Spleen (tissue), 11 donors: Measurements from ENCODE around the gene CDAN1. TPM values are rescaled to one million over a fixed set of nuclear protein-coding genes. Genes with fewer than 3 reads are reported as not detected.

Source experiments
- DNase-seq: peaks from one replicate; pipeline ENCODE4 v3.0.0-alpha.2; 2020
- H3K27ac ChIP-seq, 8 donors: fragments of 200-600 bp; sonication (generic) in 7 of 8; 1 replicate in 4 of 8; 2 replicates in 4 of 8; pipeline versions ENCODE4 v1.5.0 to v1.8.0; 2016 to 2021; ENCODE audit warnings: inconsistent platforms in 4 of 8, mild to moderate bottlenecking in 4 of 8, moderate library complexity in 1 of 8
- H3K27me3 ChIP-seq, 7 donors: fragments of 200-600 bp; sonication (generic) in 6 of 7; replicated peaks in 1 of 7; 1 replicate in 4 of 7; 2 replicates in 3 of 7; pipeline versions ENCODE4 v1.5.0 to v1.8.0; 2016 to 2021; ENCODE audit warnings: inconsistent platforms in 3 of 7, mild to moderate bottlenecking in 1 of 7
- H3K36me3 ChIP-seq, 6 donors: fragments of 200-600 bp; sonication (generic) in 5 of 6; 1 replicate in 4 of 6; 2 replicates in 2 of 6; pipeline versions ENCODE4 v1.5.0 to v1.8.0; 2016 to 2021; ENCODE audit warnings: inconsistent platforms in 2 of 6
- H3K4me1 ChIP-seq, 6 donors: fragments of 200-600 bp; sonication (generic) in 5 of 6; 1 replicate in 3 of 6; 2 replicates in 3 of 6; pipeline versions ENCODE4 v1.5.0 to v1.8.0; 2016 to 2021; ENCODE audit warnings: inconsistent platforms in 3 of 6
- H3K4me3 ChIP-seq, 8 donors: fragments of 200-600 bp; sonication (generic) in 7 of 8; 1 replicate in 4 of 8; 2 replicates in 4 of 8; pipeline versions ENCODE4 v1.5.0 to v1.8.0; 2016 to 2021; ENCODE audit warnings: inconsistent platforms in 4 of 8, mild to moderate bottlenecking in 4 of 8, moderate library complexity in 2 of 8
- H3K9me3 ChIP-seq, 8 donors: fragments of 200-600 bp; sonication (generic) in 7 of 8; 1 replicate in 4 of 8; 2 replicates in 4 of 8; pipeline versions ENCODE4 v1.5.0 to v1.8.0; 2016 to 2021; ENCODE audit warnings: inconsistent platforms in 4 of 8
- CTCF ChIP-seq, 11 experiments: fragments of 200-600 bp in 7 of 11; fragments of 450-650 bp in 4 of 11; sonication (generic) in 4 of 11; IDR thresholded peaks in 8 of 11; conservative IDR thresholded peaks in 3 of 11; 1 replicate in 7 of 11; 2 replicates in 4 of 11; pipeline versions ENCODE4 v1.4.0 to v1.8.0; 2016 to 2021; ENCODE audit warnings: antibody characterized with exemption in 11 of 11, inconsistent platforms in 4 of 11, mild to moderate bottlenecking in 1 of 11
- POLR2A ChIP-seq, 3 donors: fragments of 450-650 bp; IDR thresholded peaks; one replicate each; pipeline ENCODE4 v1.5.1; 2017; ENCODE audit warnings: antibody characterized with exemption in 3 of 3, mild to moderate bottlenecking in 1 of 3
- POLR2AphosphoS5 ChIP-seq, 3 donors: sonication (generic); formaldehyde crosslinking; IDR thresholded peaks; one replicate each; pipeline ENCODE4 v1.5.1; 2017; ENCODE audit warnings: antibody characterized with exemption in 3 of 3
- WGBS, 5 donors: extraction: QIAGEN DNeasy Blood & Tissue Kit in 3 of 5; methylation state at CpG; one replicate each; pipeline versions ENCODE4 v1.1.5 to v1.1.7; 2013 to 2018; 5-methylcytosine and 5-hydroxymethylcytosine counted together
- intact Hi-C: fragments of 100-400 bp; cut with DNase I; formaldehyde crosslinking; loops from one replicate; pipeline ENCODE4 v1.15.0; 2023; ENCODE audit warnings: low total_unique reads
- polyA plus RNA-seq, 3 donors: library from polyadenylated mRNA; stranded (reverse); fragments of 200-250 nt; gene quantifications; one replicate each; pipeline ENCODE4 v1.2.1, GENCODE V29; 2013
- total RNA-seq, 7 donors: library from RNA; depleted of rRNA in 3 of 7; stranded (reverse); fragments of >200 nt in 3 of 7; fragmentation: NEBNext Ultra II Directional in 4 of 7; extraction: Animal tissue kit (Norgen Biotek cat#: 25700) in 4 of 7; gene quantifications; one replicate each; pipeline versions ENCODE4 v1.1.0 to v1.2.1, GENCODE V29; 2016 to 2021
- donor health status: healthy with polysubstance abuse.
- donor health status: DM: no; HTN: no; CAD: no; lungs with moderate emphysema.
- donor health status: DM: no; HTN: no; CAD: no.
- donor health status: Bipolar disorder and iron deficiency.
- donor health status: healthy.
- donor health status: DM: no; HTN: no; CAD: no.
- donor health status: DM: yes; HTN: yes; CAD: no.

The CDAN1 gene
- total and polyA plus RNA-seq, 10 donors: 7.5 to 21.6 (median 14.4) TPM

GRCh38 chr15:42696626-42697025 lies 40.3 kb downstream of the CDAN1 start:
- Histone ChIP-seq H3K9me3 (no peaks in the 10 kb centered on the region), H3K4me1 (no peaks in the 10 kb centered on the region), H3K27me3 (no peaks in the 10 kb centered on the region), H3K27ac (peak overlapping the region in 1 of 8 donors; percentile 7), H3K36me3 (peaks cover 0 to 71% (median 10%) of the 10 kb centered on the region in 6 donors), H3K4me3 (no peak overlapping the region)
- TF ChIP-seq POLR2AphosphoS5 (IDR thresholded peaks at IDR 0.05) (no peak), POLR2A (IDR thresholded peaks at IDR 0.05) (no peak), CTCF (IDR thresholded peaks at IDR 0.05 in 8 of 11, conservative IDR thresholded peaks at IDR 0.05 in 3 of 11) (no peak)
- intact Hi-C loops: no loop called here
- 82 to 93% (median 84%) methylated on average over 5 of the region's 5 CpGs for WGBS, 5 donors
- no peak for DNase-seq

GRCh38 chr15:42695527-42696071 lies 41.3 kb downstream of the CDAN1 start:
- 85 to 96% (median 92%) methylated on average over 6 of the region's 6 CpGs for WGBS, 5 donors
- H3K27me3 ChIP-seq: no peaks in the 10 kb centered on the region
- H3K4me3 ChIP-seq: no peak overlapping the region
- peaks cover 0 to 73% (median 10%) of the 10 kb centered on the region in 6 donors for H3K36me3 ChIP-seq
- no peak overlapping the region for H3K27ac ChIP-seq
- DNase-seq: no peak
- intact Hi-C loops: no loop called here
- no peaks in the 10 kb centered on the region for H3K4me1 ChIP-seq
- H3K9me3 ChIP-seq: no peaks in the 10 kb centered on the region
- TF ChIP-seq CTCF (IDR thresholded peaks at IDR 0.05 in 8 of 11, conservative IDR thresholded peaks at IDR 0.05 in 3 of 11) (no peak), POLR2AphosphoS5 (IDR thresholded peaks at IDR 0.05) (no peak), POLR2A (IDR thresholded peaks at IDR 0.05) (no peak)

- no peak for TF ChIP-seq POLR2A (IDR thresholded peaks at IDR 0.05)
- no peak for TF ChIP-seq POLR2AphosphoS5 (IDR thresholded peaks at IDR 0.05)
- TF ChIP-seq CTCF (IDR thresholded peaks at IDR 0.05 in 8 of 11, conservative IDR thresholded peaks at IDR 0.05 in 3 of 11): no peak
These were observed 42.5 kb downstream of the CDAN1 start for GRCh38 chr15:42694398-42694797.

GRCh38 chr15:42693942-42694341 lies 43.0 kb downstream of the CDAN1 start:
- intact Hi-C loops: no loop called here
- 94 to 100% (median 97%) methylated on average over 4 to 6 of the region's 6 CpGs for WGBS, 5 donors
- Histone ChIP-seq H3K9me3 (no peaks in the 10 kb centered on the region), H3K4me1 (no peaks in the 10 kb centered on the region), H3K36me3 (peaks cover 0 to 85% (median 10%) of the 10 kb centered on the region in 6 donors), H3K27ac (no peak overlapping the region), H3K4me3 (no peak overlapping the region), H3K27me3 (no peaks in the 10 kb centered on the region)
- TF ChIP-seq POLR2AphosphoS5 (IDR thresholded peaks at IDR 0.05) (no peak), CTCF (IDR thresholded peaks at IDR 0.05 in 8 of 11, conservative IDR thresholded peaks at IDR 0.05 in 3 of 11) (no peak), POLR2A (IDR thresholded peaks at IDR 0.05) (no peak)
- no peak for DNase-seq

More at GRCh38 chr15:42694398-42694797, 42.5 kb downstream of the CDAN1 start:
- no peak overlapping the region for H3K4me3 ChIP-seq
- peaks cover 0 to 82% (median 10%) of the 10 kb centered on the region in 6 donors for H3K36me3 ChIP-seq
- no peaks in the 10 kb centered on the region for H3K9me3 ChIP-seq
- H3K27me3 ChIP-seq: no peaks in the 10 kb centered on the region
- no peak overlapping the region for H3K27ac ChIP-seq
- no peaks in the 10 kb centered on the region for H3K4me1 ChIP-seq
- 95 to 99% (median 98%) methylated on average over 10 of the region's 10 CpGs for WGBS, 5 donors
- intact Hi-C loops: no loop called here
- DNase-seq: no peak
